GM10248 (cell line): Measurements from ENCODE around the gene ARHGAP15.

ENCODE experiments used
- CTCF ChIA-PET: fragments of 300-600 bp; sonication (Branson Sonifier 250); formaldehyde crosslinking; extraction: SDS; loops from one replicate; lab custom pipeline; 2021; ENCODE audit warnings: antibody characterized with exemption; lab: Yijun Ruan, JAX
- POLR2A ChIA-PET: fragments of 350-650 bp; sonication (Branson Sonifier 250); formaldehyde crosslinking; extraction: SDS; loops from one replicate; lab custom pipeline; 2020; ENCODE audit warnings: antibody characterized with exemption; lab: Yijun Ruan, JAX
- DNase-seq: peaks from one replicate; pipeline ENCODE4 v3.0.0; 2012; ENCODE audit errors: extremely low spot score
- CTCF ChIP-seq: IDR thresholded peaks from 2 replicates; pipeline ENCODE4 v1.5.1; 2012; ENCODE audit warnings: mild to moderate bottlenecking, low read depth; ENCODE audit errors: extremely low read depth, missing control alignments, control extremely low read depth

Gene ARHGAP15

DNA sequence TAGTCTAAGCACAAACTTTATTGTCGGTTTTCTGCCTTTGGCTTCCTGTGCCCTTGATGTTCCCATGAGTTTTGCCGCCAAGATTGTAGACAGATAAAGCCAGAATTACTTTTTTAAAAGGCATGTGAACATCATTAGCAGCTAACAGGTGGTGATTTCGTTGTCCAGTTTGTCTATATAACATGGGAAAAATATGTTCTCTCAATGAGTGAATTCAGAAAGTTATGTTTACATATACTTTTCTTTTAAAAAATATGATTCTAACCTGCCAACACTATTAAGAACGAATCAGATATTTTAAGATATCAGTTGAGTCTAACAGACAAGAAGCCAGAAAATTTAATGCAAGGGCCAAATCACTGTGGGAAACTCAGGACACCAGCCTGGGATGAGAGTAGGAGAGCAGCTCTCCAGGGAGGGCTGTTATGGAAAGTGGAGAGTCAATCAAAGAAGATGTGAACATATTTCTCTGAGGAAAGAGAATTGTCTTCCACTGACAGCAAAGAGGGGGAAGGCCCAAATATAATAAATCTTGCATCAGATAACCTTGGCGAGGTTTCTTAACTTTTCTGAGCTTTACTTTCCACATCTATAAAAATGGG, 311.3 kb downstream of the ARHGAP15 start:
- ChIA-PET POLR2A (no interaction called here), CTCF (no interaction called here)
- no peak for TF ChIP-seq CTCF
- no peak for DNase-seq

- TF ChIP-seq CTCF = no peak
- CTCF ChIA-PET = no interaction called here
- DNase-seq = no peak
- POLR2A ChIA-PET = no interaction called here
Measured at GRCh38 chr2:143442193-143442592, 313.0 kb downstream of the ARHGAP15 start.

DNA sequence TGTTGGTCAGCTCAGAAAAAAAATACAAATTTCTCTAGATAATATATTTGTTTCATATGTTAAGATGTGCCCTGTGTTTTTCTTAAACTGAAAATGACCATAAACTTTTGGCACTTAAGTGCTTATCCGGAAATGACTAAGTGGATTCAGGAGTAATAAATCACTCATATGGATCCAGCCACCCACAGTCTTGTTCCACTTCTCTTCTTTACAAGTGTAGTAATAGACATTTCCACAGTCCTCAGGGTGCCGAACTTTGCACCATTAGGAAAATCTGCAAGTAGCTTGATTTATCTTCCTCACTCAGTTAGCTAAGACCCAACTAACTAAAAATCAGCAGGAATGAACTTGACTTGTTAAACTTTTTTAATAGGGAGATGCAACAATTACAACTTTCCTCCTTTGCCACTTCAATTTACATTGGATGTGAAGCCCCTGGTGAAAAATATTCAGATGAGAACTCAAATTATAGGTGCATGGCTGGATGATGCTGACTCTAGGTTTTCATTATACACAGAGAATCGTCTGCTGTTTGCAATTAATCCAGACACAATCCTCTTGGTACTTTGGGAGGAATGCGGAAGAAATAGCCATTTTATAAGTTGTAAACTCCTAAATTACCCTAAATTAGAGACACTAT, 322.5 kb downstream of the ARHGAP15 start:
- POLR2A ChIA-PET = no interaction called here
- TF ChIP-seq CTCF = no peak
- CTCF ChIA-PET = no interaction called here
- no peak for DNase-seq

GRCh38 chr2:143452817-143453451, 323.7 kb downstream of the ARHGAP15 start:
- CTCF ChIA-PET = interaction anchor here (1.0 to 1.2 kb wide), 2 partner anchors 15 to 20 kb away, joined by 3 read pairs; no protein-coding TSS in a partner anchor
- POLR2A ChIA-PET = no interaction called here
- no peak for DNase-seq
- no peak for TF ChIP-seq CTCF

DNA sequence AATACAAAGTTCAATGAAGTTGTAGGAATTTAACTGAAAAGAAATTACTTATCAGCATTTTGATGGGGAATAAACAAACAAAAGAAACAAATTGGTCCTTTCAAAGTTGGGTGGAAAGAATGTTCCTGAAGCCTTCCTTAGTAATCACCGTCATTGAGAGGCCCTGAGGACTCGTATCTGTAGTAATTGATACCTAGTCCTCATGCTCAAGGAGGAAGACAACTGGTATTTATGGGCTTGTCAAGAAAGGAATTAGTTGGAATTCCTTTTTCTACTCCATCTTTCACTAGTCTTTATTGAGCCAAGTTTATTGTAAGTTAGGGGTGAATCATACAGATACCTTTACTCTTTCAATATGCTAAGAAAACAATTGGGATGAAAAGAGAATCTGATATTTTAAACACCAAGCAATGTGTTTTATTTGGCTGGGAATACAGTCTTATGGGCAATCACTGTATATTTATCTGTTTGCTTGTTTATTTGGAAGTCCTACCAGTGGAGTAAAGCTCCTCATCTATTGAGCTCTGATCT, 324.8 kb downstream of the ARHGAP15 start:
- no peak for TF ChIP-seq CTCF
- ChIA-PET CTCF (no interaction called here), POLR2A (no interaction called here)
- DNase-seq = no peak

- ChIA-PET CTCF (no interaction called here), POLR2A (no interaction called here)
- TF ChIP-seq CTCF = no peak
- no peak for DNase-seq
Measured at GRCh38 chr2:143455317-143455716, 326.1 kb downstream of the ARHGAP15 start.
